Measurements from ENCODE around the gene IPCEF1. TPM values are rescaled to one million over a fixed set of nuclear protein-coding genes. Genes with fewer than 3 reads are reported as not detected.
A peak's percentile ranks its signal among the peaks of the same experiment; 100 is the strongest.

Gene IPCEF1
- total RNA-seq (1 to 10 TPM; 1.0 to 1.8 (median 1.1) TPM), polyA plus RNA-seq (0.07 TPM)
- long read RNA-seq, donor 1 = 0 reads
- long read RNA-seq, donor 2 = 0 reads
- long read RNA-seq, donor 3, partial matches to known transcripts = 0 of 1 reads
- long read RNA-seq, donor 3, other reads (novel, unspliced or antisense) = 1 of 1 reads
- long read RNA-seq, donor 4 = 0 reads

- Histone ChIP-seq H3K27me3 (ENCODE audit: control insufficient read depth, insufficient read depth) (no peaks in the 10 kb centered on the region), H3K9me3 (ENCODE audit: control insufficient read depth, low read length) (no peaks in the 10 kb centered on the region), H3K27ac (ENCODE audit: low read length) (no peak within 1 kb of the TSS), H3K4me1 (ENCODE audit: control insufficient read depth, insufficient read depth, low read length) (no peaks in the 10 kb centered on the region), H3K4me3 (ENCODE audit: low read length) (no peak within 1 kb of the TSS)
- peak; percentile 28 to 58 for ATAC-seq
- no peak for DNase-seq
- intact Hi-C loops (cut with DNase I) = no loop called here
- 75% methylated on average over 3 of the region's 3 CpGs for WGBS
Observed at GRCh38 chr6:154356690-154357089, at the start of gene IPCEF1. TSS of gene IPCEF1 (minus strand) at chr6:154356803. CDS start at chr6:154265947, 90,856 bp downstream.

DNA sequence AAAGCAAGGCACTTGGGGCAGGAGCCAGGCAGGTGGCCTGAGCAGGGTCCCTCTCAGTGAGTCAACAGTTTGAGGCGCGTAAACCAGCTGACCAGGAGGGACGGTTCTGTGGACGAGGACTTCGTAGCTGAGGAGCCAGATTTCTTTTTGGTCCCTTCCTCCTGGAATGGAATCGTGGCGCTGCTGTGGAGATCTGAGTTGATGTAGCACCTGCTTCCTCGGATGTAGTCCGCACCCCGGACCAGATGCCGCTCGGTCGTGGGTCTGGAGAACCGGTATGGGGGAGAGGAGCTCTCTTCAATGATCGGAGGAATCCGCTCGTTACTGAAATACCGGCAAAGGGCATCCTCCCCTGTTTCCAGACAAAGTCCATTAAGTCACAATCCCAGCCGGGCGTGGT, 49.7 kb upstream of the IPCEF1 start:
- DNase-seq = peak in 1 of 3 donors; percentile 49
- Histone ChIP-seq H3K27ac (ENCODE audit: low read length) (no peak overlapping the region), H3K4me1 (ENCODE audit: control insufficient read depth, insufficient read depth, low read length) (no peaks in the 10 kb centered on the region), H3K4me3 (ENCODE audit: low read length) (no peak overlapping the region), H3K27me3 (ENCODE audit: control insufficient read depth, insufficient read depth) (no peaks in the 10 kb centered on the region), H3K9me3 (ENCODE audit: control insufficient read depth, low read length) (no peaks in the 10 kb centered on the region)
- intact Hi-C loops (cut with DNase I) = loop anchor here in 1 of 4 donors (10.0 kb wide), 1 partner anchor 252 kb away; no protein-coding TSS in a partner anchor
- ATAC-seq = no peak
- 97% methylated on average over 20 of the region's 20 CpGs for WGBS

- Histone ChIP-seq H3K9me3 (ENCODE audit: control insufficient read depth, low read length) (no peaks in the 10 kb centered on the region), H3K27ac (ENCODE audit: low read length) (no peak overlapping the region), H3K4me3 (ENCODE audit: low read length) (no peak overlapping the region), H3K27me3 (ENCODE audit: control insufficient read depth, insufficient read depth) (no peaks in the 10 kb centered on the region), H3K4me1 (ENCODE audit: control insufficient read depth, insufficient read depth, low read length) (no peaks in the 10 kb centered on the region)
- DNase-seq (no peak), ATAC-seq (no peak)
- WGBS = 82% methylated on average over 6 of the region's 6 CpGs
- intact Hi-C loops (cut with DNase I) = loop anchor here in 1 of 4 donors (10.0 kb wide), 1 partner anchor 250 kb away; no protein-coding TSS in a partner anchor
Observed at GRCh38 chr6:154404791-154405400, 48.3 kb upstream of the IPCEF1 start.

- Histone ChIP-seq H3K4me1 (ENCODE audit: control insufficient read depth, insufficient read depth, low read length) (no peaks in the 10 kb centered on the region), H3K27ac (ENCODE audit: low read length) (no peak overlapping the region), H3K27me3 (ENCODE audit: control insufficient read depth, insufficient read depth) (no peaks in the 10 kb centered on the region), H3K4me3 (ENCODE audit: low read length) (no peak overlapping the region), H3K9me3 (ENCODE audit: control insufficient read depth, low read length) (no peaks in the 10 kb centered on the region)
- WGBS = 32% methylated on average over 4 of the region's 4 CpGs
- intact Hi-C loops (cut with DNase I) = loop anchor here in 1 of 4 donors (10.0 kb wide), 1 partner anchor 249 kb away; no protein-coding TSS in a partner anchor
- ATAC-seq = peak; percentile 41 to 52
- peak in 2 of 3 donors; percentile 56 to 57 for DNase-seq
Observed at GRCh38 chr6:154403788-154404187, 47.2 kb upstream of the IPCEF1 start.

GRCh38 chr6:154402081-154402780, 45.6 kb upstream of the IPCEF1 start:
- WGBS = 93% methylated on average over 6 of the region's 6 CpGs
- intact Hi-C loops (cut with DNase I) = loop anchor here in 1 of 4 donors (10.0 kb wide), 1 partner anchor 247 kb away; no protein-coding TSS in a partner anchor

GRCh38 chr6:154399097-154399496, 42.5 kb upstream of the IPCEF1 start:
- 63% methylated on average over 5 of the region's 5 CpGs for WGBS
- Histone ChIP-seq H3K27ac (ENCODE audit: low read length) (no peak overlapping the region), H3K4me3 (ENCODE audit: low read length) (no peak overlapping the region), H3K27me3 (ENCODE audit: control insufficient read depth, insufficient read depth) (no peaks in the 10 kb centered on the region), H3K4me1 (ENCODE audit: control insufficient read depth, insufficient read depth, low read length) (no peaks in the 10 kb centered on the region), H3K9me3 (ENCODE audit: control insufficient read depth, low read length) (no peaks in the 10 kb centered on the region)
- intact Hi-C loops (cut with DNase I) = loop anchor here in 1 of 4 donors (10.0 kb wide), 1 partner anchor 244 kb away; no protein-coding TSS in a partner anchor
- DNase-seq (no peak), ATAC-seq (peak in 1 of 2 donors; percentile 29)

More at GRCh38 chr6:154402081-154402780, 45.6 kb upstream of the IPCEF1 start:
- ATAC-seq (no peak), DNase-seq (no peak)
- no peaks in the 10 kb centered on the region for H3K27me3 ChIP-seq (ENCODE audit: control insufficient read depth, insufficient read depth)
- no peaks in the 10 kb centered on the region for H3K4me1 ChIP-seq (ENCODE audit: control insufficient read depth, insufficient read depth, low read length)
- H3K27ac ChIP-seq (ENCODE audit: low read length) = no peak overlapping the region
- no peaks in the 10 kb centered on the region for H3K9me3 ChIP-seq (ENCODE audit: control insufficient read depth, low read length)
- H3K4me3 ChIP-seq (ENCODE audit: low read length) = no peak overlapping the region

DNA sequence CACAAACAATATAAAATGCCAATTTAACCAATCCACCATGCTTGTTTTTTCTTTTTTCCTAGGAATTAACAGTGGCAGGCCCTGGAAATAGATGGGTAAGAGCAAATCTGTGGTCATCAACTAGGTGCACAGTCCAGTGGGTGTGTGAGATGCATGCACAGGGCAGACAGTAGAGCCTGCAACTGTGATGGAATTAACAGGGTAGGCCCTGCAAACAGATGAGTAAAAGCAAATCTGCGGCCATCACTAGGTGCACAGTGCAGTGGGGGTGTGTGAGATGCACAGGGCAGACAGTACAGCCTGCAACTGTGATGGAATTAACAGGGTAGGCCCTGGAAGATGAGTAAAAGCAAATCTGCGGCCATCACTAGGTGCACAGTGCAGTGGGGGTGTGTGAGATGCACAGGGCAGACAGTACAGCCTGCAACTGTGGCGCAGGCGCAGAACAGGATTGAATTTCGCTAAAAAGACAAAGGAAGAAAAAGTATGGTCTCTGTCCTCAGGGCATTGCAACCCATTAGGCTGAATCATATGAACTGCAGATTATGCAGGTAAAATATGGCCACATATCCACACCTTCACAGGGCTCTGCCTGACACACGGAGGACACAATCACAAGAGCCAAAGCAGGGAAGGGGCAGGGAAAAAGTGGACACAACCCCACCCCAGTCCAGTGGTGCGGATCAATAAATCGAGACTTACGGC, 41.0 kb upstream of the IPCEF1 start:
- H3K9me3 ChIP-seq (ENCODE audit: control insufficient read depth, low read length) = no peaks in the 10 kb centered on the region
- WGBS = 98% methylated on average over 9 of the region's 9 CpGs

DNA sequence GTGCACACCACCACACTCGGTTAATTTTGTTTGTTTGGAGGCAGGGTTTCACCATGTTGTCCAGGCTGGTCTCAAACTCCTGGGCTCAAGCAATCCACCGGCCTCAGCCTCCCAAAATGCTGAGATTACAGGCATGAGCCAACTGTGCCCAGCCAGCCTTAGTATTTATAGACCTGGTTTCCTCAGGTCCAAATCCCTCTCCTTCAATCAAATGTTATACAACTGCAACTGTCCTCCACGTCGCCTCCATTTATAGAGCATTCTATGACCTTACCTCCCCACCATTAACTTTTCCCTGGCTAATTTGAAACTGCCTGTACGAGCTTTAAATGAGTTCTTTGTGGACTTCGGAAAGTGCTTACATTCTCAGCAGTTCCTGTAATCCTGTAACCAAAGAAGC, 39.3 kb upstream of the IPCEF1 start:
- 91% methylated on average over 6 of the region's 6 CpGs for WGBS
- no peak overlapping the region for H3K27ac ChIP-seq (ENCODE audit: low read length)
- H3K4me3 ChIP-seq (ENCODE audit: low read length) = no peak overlapping the region
- intact Hi-C loops (cut with DNase I) = loop anchor here in 1 of 4 donors (10.0 kb wide), 1 partner anchor 241 kb away; no protein-coding TSS in a partner anchor
- H3K9me3 ChIP-seq (ENCODE audit: control insufficient read depth, low read length) = no peaks in the 10 kb centered on the region
- H3K4me1 ChIP-seq (ENCODE audit: control insufficient read depth, insufficient read depth, low read length) = no peaks in the 10 kb centered on the region
- ATAC-seq = no peak
- H3K27me3 ChIP-seq (ENCODE audit: control insufficient read depth, insufficient read depth) = no peaks in the 10 kb centered on the region
- no peak for DNase-seq

More for the DNA sequence above, 41.0 kb upstream of the IPCEF1 start:
- Histone ChIP-seq H3K4me3 (ENCODE audit: low read length) (no peak overlapping the region), H3K4me1 (ENCODE audit: control insufficient read depth, insufficient read depth, low read length) (no peaks in the 10 kb centered on the region), H3K27ac (ENCODE audit: low read length) (no peak overlapping the region), H3K27me3 (ENCODE audit: control insufficient read depth, insufficient read depth) (no peaks in the 10 kb centered on the region)
- DNase-seq (no peak), ATAC-seq (no peak)
- intact Hi-C loops (cut with DNase I) = loop anchor here in 1 of 4 donors (10.0 kb wide), 1 partner anchor 243 kb away; no protein-coding TSS in a partner anchor

GRCh38 chr6:154395316-154395715, 38.7 kb upstream of the IPCEF1 start:
- no peak for ATAC-seq
- Histone ChIP-seq H3K9me3 (ENCODE audit: control insufficient read depth, low read length) (no peaks in the 10 kb centered on the region), H3K27me3 (ENCODE audit: control insufficient read depth, insufficient read depth) (no peaks in the 10 kb centered on the region), H3K4me1 (ENCODE audit: control insufficient read depth, insufficient read depth, low read length) (no peaks in the 10 kb centered on the region), H3K4me3 (ENCODE audit: low read length) (no peak overlapping the region), H3K27ac (ENCODE audit: low read length) (no peak overlapping the region)
- intact Hi-C loops (cut with DNase I) = loop anchor here in 1 of 4 donors (10.0 kb wide), 1 partner anchor 241 kb away; no protein-coding TSS in a partner anchor
- DNase-seq = no peak

GRCh38 chr6:154394571-154394970, 38.0 kb upstream of the IPCEF1 start:
- no peak overlapping the region for H3K27ac ChIP-seq (ENCODE audit: low read length)
- H3K27me3 ChIP-seq (ENCODE audit: control insufficient read depth, insufficient read depth) = no peaks in the 10 kb centered on the region
- no peaks in the 10 kb centered on the region for H3K9me3 ChIP-seq (ENCODE audit: control insufficient read depth, low read length)
- WGBS = 56% methylated on average over 3 of the region's 3 CpGs
- ATAC-seq (no peak), DNase-seq (no peak)
- intact Hi-C loops (cut with DNase I) = loop anchor here in 1 of 4 donors (10.0 kb wide), 1 partner anchor 240 kb away; no protein-coding TSS in a partner anchor
- H3K4me3 ChIP-seq (ENCODE audit: low read length) = no peak overlapping the region
- H3K4me1 ChIP-seq (ENCODE audit: control insufficient read depth, insufficient read depth, low read length) = no peaks in the 10 kb centered on the region
